GM12874 (cell line): ENCODE data around the gene BCL6B.

Source experiments
- TF ChIP-seq, protein P1 (sequence below): IDR thresholded peaks from 2 replicates; pipeline ENCODE4 v1.5.1; 2011; ENCODE audit warnings: low read depth, mild to moderate bottlenecking, control low read depth, low read length, moderate library complexity; ENCODE audit not compliant: insufficient read depth

The BCL6B gene

DNA sequence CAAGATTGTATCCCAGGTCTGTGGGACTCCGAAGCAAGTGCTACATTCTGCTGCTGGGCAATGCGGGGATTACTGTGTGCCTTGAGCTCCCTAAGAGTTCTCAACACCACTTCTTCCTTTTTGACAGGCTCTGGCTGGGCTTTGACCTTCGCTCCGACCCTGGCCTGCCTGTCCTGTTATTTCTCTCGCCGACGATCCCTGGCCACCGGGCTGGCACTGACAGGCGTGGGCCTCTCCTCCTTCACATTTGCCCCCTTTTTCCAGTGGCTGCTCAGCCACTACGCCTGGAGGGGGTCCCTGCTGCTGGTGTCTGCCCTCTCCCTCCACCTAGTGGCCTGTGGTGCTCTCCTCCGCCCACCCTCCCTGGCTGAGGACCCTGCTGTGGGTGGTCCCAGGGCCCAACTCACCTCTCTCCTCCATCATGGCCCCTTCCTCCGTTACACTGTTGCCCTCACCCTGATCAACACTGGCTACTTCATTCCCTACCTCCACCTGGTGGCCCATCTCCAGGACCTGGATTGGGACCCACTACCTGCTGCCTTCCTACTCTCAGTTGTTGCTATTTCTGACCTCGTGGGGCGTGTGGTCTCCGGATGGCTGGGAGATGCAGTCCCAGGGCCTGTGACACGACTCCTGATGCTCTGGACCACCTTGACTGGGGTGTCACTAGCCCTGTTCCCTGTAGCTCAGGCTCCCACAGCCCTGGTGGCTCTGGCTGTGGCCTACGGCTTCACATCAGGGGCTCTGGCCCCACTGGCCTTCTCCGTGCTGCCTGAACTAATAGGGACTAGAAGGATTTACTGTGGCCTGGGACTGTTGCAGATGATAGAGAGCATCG is 15.4 kb downstream of the BCL6B start:
- TF ChIP-seq, protein P1, sequence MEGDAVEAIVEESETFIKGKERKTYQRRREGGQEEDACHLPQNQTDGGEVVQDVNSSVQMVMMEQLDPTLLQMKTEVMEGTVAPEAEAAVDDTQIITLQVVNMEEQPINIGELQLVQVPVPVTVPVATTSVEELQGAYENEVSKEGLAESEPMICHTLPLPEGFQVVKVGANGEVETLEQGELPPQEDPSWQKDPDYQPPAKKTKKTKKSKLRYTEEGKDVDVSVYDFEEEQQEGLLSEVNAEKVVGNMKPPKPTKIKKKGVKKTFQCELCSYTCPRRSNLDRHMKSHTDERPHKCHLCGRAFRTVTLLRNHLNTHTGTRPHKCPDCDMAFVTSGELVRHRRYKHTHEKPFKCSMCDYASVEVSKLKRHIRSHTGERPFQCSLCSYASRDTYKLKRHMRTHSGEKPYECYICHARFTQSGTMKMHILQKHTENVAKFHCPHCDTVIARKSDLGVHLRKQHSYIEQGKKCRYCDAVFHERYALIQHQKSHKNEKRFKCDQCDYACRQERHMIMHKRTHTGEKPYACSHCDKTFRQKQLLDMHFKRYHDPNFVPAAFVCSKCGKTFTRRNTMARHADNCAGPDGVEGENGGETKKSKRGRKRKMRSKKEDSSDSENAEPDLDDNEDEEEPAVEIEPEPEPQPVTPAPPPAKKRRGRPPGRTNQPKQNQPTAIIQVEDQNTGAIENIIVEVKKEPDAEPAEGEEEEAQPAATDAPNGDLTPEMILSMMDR = no peak

DNA sequence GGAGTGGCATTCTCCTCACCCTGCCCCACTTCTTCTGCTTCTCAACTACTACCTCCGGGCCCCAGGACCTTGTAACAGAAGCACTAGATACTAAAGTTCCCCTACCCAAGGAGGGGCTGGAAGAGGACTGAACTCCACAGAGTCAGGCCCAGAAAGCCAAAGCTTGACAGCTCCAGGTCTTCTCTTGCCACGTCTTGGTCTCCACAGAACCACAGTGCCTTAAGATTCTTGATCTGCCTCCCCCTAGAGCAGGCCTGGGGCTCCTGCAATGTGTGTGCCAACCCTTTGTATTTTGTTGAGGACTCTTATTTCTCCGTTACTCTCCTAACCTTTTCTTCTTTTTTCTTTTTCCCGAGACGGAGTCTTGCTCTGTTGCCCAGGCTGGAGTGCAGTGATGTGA is 17.0 kb downstream of the BCL6B start:
- TF ChIP-seq, protein P1 = no peak

DNA sequence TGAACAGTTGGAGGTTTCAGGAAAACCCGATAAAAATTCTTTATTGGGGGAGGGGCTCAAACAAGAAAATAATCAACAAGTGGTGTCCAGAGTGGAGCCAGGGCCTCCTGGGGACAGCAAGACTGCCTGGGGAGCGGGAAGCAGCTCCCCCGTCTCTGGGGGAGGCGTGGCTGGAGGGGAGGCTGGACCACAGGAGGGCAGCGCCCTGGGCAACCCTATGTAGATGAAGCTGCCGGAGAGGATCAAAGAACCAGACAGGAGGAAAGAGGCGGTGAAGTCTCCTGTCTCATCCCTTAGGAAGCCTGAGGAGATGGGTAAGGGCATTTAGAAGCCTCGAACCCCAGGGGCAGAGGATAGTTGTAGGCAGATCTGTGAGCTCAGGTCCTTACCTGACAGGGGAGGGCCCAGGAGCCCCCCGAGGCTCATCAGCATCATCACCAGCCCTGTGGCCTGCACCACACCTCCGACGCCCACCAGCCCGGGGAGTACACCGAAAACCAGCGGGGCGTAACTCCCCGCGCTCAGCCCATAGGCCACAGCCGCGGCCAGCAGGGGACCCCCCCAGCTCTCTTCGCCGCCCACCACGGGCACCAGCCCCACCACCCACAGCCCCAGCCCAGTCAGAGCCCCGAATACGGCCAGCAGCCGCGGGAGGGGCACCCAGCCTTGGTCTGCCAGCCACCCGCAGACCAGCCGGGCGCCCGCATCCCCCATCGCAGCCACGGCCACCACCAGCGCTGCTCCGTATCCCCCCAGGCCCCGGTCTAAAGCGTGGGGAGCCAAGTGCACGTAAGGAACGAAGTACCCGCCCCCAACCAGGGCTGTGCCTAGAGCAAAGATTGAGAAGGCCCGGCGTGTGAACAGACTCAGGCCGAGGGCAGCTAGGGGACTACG is 19.0 kb downstream of the BCL6B start:
- TF ChIP-seq, protein P1 = no peak

DNA sequence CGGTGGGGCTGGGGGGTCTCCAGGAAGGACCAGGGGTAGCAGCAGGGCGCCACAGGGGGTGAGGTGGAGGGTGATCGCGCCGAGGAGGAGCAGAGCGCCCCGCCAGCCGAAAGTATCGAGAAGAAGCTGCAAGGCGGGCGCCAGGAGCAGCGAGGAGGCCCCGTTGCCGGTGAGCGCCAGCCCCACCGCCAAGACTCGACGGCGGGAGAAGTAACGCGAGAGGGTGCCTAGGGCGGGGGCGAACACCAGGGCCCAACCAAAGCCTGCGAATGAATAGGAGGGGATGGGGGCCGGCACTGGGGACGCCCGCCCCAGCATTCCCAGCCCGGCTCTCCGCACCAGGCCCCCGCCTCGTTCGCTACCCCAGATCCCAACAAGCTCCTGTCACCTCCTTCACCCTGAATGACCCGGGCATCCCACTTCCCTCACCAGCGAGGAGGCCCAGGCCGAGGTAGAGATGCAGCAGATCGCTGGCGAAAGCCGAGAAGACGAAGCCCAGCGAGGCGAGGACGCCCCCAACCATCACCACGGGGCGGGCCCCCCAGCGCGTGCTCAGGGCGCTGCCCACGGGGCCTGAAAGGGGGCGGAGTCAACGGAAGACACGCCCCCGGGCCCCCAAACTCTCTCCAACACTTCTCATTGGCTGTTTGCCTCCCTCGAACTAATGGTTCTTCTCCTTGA is 19.8 kb downstream of the BCL6B start:
- TF ChIP-seq, protein P1 = no peak

DNA sequence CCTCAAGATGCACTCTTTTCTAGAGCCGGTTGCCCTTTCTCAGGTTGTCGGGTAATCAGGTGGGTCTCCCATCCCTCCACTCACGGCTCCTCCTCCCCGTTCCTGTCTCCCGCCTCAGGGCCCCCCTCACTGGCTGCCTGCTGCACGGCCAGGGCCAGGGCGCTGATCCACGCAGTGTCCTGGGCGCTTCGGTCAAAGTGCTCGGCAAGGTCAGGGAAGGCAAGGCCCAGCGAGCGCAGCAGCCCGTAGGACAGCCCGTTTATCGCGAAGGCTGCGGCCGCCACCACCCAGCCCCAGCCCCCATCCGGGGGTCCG is 20.3 kb downstream of the BCL6B start:
- TF ChIP-seq, protein P1 = no peak

DNA sequence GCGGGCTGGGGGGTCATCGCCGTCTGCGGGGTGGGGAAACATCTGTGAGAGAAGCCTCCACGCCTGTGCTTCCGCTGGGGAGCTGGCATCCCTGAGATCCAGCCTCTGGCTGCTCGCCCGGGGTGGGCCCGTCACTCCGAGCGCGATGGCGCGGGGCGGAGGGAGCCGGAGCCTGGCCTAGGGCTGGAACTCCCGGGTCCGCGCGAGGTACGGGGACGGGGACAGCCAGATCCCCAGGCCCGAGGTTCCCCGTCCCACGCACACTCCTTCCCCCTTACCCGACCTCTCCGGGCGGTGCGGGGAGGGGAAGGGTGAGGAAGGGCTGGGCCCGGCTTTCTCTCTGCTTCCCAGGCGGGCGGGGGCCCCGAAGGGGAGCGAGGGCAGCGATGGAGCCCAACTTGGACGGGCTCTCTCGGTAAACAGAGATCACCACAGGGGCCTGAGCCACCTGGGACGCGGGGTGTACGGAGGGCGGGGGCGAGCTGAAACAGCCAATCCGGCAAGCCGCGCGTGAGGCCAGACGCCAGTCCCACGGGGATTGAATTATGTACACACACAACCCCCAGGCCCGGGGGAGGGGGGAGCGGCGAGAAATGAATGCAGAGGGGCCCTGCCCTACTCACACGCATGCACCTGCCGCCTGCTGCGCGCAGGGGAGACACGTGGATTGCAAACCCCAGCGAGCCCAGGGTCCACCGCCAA is 20.8 kb downstream of the BCL6B start, which contains the start of gene SLC16A11:
Gene SLC16A11, minus strand, starts transcription at position 596 of the 702 bp plus-strand sequence. Its CDS starts 579 bp downstream, at position 17.
- TF ChIP-seq, protein P1 = no peak
